Sciatic nerve (tissue), 2 donors: ENCODE results near the gene CAMK1G. TPM values are rescaled to one million over a fixed set of nuclear protein-coding genes. Genes with fewer than 3 reads are reported as not detected.

ENCODE experiments used
- ATAC-seq: fragments of 200-7000 bp; cut with Tn5 transposase; one replicate; pipeline ENCODE4 v1.9.1; 2020; ENCODE audit warnings: mild to moderate bottlenecking, moderate library complexity
- DNase-seq: peaks from one replicate; pipeline ENCODE4 v3.0.0-alpha.2; 2020; ENCODE audit warnings: low spot score
- intact Hi-C: fragments of 100-400 bp; cut with DNase I; formaldehyde crosslinking; loops from one replicate; pipeline ENCODE4 v1.14.2; 2022
- total RNA-seq: library from RNA; stranded (reverse); fragmentation: NEBNext Ultra II Directional; extraction: Animal tissue kit (Norgen Biotek cat#: 25700); gene quantifications from one replicate; pipeline ENCODE4 v1.2.1, GENCODE V29; 2021
- donor health status: DM: no; HTN: no; CAD: no.
- donor health status: DM: no; HTN: no; CAD: no.

The CAMK1G gene
- total RNA-seq, 1 donor from 2014 or later = 0.18 TPM

DNA sequence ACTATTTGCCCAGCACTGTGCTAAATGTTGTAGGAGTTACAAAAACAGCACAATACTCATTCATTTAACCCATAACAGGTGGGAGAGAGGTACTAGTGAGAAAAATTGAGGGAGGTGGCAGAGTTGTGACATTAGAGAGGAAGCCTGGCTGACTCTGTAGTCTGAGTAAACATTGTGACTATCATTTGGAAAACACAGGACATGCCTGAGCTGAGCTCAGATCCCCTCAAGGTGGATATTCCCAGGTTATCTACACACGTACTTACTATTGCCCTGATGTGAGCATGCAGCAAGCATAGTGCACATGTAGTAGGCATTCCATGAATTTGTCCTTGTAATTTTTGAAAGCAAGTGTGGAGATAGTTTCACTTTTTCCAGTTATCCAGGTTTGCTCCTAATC lies 10.9 kb downstream of the CAMK1G start:
- DNase-seq = no peak
- ATAC-seq = no peak
- intact Hi-C loops = loop anchor here (5.0 kb wide), 1 partner anchor 98 kb away; no protein-coding TSS in a partner anchor

DNA sequence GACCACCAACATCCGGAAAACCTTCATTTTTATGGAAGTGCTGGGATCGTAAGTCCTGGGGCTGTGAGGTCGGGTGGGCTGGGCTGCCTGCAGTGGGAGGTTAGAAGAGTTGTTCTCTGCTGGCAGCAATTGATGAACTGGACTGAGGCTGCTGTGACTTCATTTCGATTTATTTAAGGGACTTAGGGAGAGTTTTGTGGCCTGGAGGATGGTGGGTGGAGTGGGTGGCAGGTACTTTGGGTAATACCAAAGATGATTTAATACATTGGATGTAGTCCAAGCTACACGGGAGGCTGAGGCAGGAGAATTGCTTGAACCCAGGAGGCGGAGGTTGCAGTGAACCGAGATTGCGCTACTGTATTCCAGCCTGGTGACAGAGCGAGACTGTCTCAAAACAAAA lies 11.5 kb downstream of the CAMK1G start:
- DNase-seq (no peak), ATAC-seq (no peak)
- intact Hi-C loops = no loop called here

DNA sequence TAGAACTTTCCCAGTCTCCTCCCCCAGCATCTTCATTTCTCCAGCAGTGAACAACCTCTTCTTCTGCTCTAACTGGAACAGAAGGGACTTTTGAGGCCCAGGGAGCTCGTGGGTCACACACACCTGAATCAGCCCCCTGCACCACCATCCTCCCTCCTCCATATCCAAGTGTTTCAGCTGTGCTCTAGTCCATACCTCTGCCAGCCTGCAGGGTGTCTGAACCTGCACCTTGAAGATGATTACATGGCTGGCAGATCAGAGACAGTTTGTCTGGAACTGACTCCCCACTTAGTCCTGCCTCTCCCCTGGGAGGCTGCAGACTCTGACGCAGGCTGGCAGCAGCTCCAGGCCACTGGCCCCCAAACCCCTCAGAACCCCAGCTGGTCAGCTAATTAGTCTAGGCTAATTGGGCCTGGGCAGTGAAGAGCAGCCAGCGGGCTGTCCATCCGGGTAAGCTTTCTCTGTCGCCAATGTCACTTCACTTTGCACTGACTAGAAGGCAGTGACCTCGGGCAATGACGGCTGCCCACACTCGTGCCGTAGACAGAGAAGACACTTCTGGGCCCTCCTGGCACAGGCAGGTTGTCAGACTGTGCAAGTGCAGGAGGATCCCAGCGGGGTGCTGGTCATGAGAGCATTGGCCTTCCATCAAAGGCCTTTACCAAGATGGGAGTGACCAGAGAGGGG lies 12.2 kb downstream of the CAMK1G start:
- intact Hi-C loops = no loop called here
- no peak for ATAC-seq

DNA sequence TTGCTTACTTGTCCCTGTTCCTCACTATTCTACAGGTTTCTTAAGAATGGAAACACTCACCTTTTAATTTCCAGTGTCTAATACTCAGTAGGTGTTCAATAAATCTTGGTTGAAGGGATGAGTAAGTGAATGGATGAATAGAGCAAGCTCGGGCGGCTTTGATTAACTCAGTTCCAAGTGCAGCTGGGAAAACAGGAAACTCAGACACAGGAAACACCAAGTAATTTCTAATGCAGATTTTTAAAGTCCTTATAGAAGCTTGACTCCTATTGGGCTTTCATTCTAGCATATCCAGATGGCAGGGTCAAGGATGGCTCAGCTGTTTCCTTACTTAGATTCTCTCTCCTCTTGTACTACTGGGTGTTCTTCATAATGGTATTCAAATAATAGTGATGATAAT lies 14.0 kb downstream of the CAMK1G start:
- ATAC-seq (no peak), DNase-seq (no peak)
- intact Hi-C loops = no loop called here

More for the DNA sequence above, 12.2 kb downstream of the CAMK1G start:
- no peak for DNase-seq

DNA sequence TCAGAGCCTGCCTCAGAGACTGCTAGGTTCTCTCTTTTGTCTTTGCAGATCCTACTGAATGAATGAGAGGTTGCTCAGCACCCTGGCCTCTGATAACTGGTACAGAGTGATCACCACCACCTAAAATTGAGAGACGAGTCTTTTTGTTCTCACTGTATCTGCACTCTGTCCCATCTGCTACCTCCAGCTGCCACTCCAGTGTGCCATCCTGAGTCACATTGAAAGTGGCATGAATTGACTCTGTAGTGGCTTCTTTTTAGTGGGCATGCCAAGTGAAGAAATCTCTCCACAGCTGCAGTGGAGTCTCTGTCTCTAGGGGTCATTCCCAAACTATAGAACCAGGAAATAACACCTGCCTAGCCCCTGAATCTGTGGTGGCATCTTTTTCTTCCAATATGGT lies 14.7 kb downstream of the CAMK1G start:
- ATAC-seq = no peak
- no peak for DNase-seq
- intact Hi-C loops = no loop called here

DNA sequence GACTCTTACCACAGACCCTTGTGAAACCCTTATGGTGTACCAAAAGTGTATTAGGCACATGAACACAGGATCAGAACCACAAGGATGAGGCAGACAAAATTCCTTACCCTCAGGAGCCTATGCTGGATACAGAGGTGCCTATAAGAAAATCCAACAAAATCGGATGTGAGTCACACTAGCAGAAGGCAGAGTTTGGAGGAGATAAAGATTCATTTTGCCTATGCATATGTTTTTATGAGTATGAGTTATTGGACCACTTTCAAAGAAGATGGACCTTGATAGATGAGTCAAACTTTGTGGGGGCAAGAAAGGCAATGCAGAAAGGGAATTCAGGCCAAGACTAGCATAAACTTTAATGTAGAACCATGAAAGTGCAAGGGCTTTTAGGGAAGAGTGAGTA lies 17.0 kb downstream of the CAMK1G start:
- DNase-seq = no peak
- ATAC-seq = no peak
- intact Hi-C loops = no loop called here

DNA sequence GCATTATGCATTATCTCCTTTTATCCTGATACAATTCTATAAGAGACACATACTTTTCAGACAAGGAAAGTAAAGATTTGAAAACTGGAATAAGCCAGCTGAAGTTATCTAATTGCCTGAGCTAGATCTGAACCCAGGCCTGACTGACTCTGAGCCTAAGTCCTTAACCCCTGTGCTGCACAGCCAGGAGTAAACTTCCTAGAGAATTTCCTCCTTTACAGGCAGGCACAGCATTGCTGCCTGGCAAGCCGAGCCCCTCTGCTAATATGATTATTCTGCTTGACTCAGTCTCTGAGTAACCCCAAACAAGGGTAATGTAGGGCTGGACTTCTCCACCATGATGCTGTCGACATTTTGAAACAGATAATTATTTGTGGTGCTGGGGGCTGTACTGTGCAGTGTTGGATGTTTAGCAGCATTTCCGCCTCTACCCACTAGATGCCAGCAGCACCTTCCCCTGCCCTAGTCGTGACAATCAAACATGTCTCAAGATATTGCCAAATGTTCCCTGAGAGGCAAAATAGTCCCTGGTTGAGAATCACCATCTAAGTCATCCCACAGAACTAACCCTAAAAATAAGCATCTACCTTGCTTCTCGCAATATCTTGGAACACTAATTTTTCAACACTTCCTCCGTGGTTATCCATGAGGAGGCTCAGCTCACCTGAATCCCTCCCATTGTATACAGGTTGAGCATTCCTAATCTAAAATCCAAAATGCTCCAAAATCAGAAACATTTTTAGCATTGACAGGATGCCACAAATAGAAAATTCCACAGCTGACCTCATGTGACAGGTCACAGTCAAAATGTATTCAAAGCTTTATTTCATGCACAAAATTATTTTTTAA lies 18.5 kb downstream of the CAMK1G start:
- intact Hi-C loops = no loop called here
- DNase-seq = no peak

DNA sequence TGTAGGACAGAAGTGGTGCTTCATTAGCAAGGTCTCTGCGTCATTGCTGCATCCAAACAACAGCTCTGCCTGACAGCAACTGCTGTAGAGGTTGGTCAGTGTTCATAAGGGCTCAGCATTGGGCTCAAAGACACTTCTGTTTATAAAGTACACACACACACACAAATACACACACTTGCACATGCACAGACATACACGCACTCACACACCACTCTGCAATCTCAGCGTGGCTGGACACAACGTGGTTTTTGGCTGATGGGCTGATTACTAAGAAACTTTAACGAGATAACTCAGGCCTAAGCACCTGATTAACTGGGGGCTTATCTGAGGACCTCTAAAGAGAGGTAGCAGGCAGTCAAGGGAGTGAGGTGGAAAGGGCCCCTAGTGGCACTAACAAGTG lies 20.4 kb downstream of the CAMK1G start:
- ATAC-seq = no peak
- DNase-seq = no peak
- intact Hi-C loops = no loop called here

More for the DNA sequence above, 18.5 kb downstream of the CAMK1G start:
- ATAC-seq = peak; percentile 78

DNA sequence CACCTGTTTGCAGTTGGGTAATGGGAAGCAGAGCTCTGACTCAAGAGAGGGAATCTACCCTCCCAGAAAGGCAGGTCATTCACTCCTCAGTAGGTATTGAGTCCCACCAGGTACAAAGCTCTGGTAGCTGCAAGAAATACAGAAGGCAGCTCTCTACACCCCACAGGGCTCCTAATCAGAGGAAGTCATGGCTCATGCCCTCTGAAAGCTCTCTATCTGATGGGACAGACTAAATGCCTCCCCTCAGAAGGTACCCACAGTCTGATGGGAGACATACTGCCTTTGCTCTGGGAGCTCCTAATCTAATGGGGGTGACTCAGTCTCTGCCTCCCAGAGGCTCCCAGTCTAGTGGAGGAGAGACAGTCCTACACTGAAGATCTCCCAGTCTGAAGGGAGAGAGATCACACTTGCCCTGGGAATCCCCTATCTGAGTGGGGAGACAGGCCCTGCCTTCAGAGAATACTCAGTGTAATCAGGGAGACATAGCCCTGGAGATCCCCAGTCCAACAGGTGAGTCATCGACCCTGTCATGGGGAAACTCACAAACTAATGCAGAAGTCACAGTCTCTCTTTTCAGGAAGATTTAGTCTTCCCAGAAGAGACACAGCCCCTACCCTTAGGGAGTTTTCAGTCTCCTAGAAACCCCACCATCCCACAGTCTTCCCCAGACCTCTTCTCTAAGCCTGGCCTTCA lies 23.7 kb downstream of the CAMK1G start:
- no peak for ATAC-seq
- intact Hi-C loops = no loop called here

DNA sequence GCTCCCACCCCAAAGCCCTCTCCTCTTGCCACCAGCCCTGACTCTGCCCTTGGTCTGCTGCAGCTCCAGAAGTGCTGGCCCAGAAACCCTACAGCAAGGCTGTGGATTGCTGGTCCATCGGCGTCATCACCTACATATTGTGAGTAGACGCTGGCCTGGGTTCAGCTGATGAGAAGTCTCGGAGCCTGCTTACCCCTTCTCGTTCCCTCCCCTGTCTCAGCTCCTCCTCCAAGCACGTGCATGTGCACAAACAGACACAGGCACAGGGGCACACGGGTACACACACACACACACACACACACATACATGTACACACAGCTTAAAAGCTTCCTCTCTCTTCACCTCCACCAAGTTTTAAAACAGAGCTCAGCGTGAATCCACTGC lies 24.3 kb downstream of the CAMK1G start:
- DNase-seq (no peak), ATAC-seq (no peak)
- intact Hi-C loops = no loop called here

More for the DNA sequence above, 23.7 kb downstream of the CAMK1G start:
- no peak for DNase-seq

DNA sequence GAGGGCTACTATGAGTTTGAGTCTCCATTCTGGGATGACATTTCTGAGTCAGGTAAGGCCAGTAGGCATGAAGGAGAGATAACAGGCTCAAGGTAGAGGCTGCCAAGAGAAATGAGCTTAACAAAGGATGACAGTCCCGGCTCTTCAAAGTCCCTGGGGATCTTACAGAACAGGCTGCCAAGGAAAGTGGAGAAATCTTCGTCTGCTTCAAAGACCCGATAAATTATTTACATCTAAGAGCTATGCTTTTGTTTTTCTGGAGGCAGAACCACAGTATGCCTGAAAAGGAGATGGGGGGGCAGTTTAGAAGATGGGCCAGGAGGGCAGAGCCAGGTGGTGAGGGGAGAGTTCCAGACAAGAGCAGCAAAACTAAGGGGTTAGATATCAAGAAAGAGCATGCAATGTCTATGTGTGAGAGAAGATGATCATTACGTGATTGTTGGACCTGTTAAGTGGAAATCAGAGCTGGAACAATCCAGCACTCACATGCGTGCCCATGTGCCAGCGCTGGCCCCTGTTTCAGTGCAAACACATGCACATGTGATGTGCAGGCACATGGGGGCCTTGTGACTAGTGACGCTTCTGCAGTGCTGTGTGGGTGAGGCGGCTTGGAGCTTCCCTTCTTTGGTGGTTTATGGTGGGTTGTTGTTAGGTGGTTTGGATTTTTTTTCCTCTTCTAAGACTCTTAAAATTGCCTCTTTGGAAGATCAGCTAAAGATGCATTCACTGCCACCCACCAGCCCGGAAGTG lies 25.7 kb downstream of the CAMK1G start:
- ATAC-seq (no peak), DNase-seq (no peak)

DNA sequence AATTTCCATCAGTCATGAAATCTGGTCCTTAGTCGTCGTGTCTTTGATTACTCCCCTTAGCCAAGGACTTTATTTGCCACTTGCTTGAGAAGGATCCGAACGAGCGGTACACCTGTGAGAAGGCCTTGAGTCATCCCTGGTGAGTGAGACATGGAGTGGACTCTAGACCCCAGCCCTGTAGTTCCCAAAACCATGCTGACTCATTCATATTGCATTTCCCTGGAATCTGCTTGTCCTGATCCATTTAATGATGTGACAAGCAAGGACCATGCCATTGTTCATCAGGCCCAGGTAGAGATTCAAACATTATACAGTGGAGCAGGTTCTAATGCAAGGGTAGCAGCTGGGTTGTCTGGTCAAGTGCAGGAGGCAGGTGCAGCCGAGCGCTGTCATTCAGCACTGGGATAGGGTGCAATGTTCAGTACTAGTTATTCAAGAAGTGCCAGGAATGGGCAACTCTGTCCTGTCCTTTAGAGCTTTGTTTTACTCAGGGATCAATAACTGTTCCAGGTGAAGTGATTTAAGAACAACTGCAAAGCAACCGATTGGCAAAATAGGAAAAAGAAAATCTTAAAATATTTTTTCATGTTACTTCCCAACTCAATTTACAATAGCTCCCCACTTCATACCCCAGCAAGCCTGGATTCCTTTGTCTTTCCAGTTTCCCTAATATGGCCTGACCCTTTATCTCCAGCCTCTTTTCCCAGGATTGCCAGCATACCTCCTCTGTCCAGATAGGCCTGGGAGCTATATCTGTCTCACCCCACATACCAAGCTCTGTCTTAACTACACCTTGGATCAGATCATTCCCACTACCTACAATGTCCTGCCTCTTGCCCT lies 26.5 kb downstream of the CAMK1G start:
- intact Hi-C loops = no loop called here
- no peak for ATAC-seq
- DNase-seq = no peak

More for the DNA sequence above, 25.7 kb downstream of the CAMK1G start:
- intact Hi-C loops = no loop called here

DNA sequence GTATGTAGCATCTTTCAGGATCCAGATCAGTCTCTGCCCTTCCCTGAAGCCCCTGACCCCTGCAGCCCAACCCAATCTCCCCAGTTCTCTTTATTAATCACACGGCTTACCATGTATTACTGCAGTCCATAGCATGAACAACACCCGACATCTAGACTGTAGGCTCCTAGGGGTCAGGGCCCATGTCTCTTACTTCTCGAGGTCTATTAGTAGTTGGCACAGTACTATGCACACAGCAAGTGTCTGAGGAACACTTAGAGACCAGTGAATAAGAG lies 27.1 kb downstream of the CAMK1G start:
- intact Hi-C loops = no loop called here
- DNase-seq = no peak
- ATAC-seq = no peak

DNA sequence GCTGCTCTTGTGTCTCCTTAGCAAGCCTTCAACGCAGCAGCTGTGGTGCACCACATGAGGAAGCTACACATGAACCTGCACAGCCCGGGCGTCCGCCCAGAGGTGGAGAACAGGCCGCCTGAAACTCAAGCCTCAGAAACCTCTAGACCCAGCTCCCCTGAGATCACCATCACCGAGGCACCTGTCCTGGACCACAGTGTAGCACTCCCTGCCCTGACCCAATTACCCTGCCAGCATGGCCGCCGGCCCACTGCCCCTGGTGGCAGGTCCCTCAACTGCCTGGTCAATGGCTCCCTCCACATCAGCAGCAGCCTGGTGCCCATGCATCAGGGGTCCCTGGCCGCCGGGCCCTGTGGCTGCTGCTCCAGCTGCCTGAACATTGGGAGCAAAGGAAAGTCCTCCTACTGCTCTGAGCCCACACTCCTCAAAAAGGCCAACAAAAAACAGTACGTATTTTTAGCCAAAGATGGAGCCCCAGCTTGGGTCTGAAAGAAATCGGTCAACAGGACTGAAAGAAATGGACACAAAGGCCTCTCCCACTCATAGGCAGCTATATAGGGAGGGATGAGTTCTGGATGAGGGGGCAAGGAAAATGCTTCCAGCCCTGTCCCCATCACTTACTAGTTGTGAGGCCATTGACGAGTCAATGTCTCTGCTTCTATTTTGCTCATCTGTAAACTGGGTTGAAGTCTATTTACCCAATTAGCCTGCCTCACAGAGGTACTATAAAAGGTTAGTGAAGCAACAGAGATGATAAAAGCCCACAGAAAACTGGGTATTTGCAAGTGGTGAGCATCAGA lies 28.5 kb downstream of the CAMK1G start:
- ATAC-seq (peak; percentile 28), DNase-seq (no peak)
- intact Hi-C loops = no loop called here

DNA sequence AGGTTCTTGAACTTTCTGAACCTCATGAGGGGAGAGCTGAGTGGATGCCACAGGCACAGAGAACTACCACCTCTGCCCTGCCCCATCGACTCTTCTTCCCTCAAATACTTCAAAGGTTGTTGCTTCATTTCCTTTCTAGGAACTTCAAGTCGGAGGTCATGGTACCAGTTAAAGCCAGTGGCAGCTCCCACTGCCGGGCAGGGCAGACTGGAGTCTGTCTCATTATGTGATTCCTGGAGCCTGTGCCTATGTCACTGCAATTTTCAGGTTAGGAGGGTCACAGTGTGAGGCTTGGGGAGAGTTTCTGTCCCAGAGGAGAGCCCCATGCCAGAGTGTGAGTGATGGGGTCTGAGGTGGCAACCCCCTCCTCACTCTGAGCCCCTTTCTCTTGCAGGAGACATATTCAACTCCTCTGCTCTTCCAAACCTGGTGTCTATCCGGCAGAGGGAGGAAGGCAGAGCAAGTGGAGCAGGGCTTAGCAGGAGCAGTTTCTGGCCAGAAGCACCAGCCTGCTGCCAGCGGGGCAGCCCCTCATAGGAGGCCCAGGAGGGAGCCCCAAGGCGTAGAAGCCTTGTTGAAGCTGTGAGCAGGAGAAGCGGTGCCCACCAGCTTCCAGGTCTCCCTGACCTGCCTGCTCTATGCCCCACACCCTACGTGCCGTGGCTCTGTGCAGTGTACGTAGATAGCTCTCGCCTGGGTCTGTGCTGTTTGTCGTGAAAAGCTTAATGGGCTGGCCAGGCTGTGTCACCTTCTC lies 29.3 kb downstream of the CAMK1G start:
- ATAC-seq (no peak), DNase-seq (no peak)
- intact Hi-C loops = no loop called here

DNA sequence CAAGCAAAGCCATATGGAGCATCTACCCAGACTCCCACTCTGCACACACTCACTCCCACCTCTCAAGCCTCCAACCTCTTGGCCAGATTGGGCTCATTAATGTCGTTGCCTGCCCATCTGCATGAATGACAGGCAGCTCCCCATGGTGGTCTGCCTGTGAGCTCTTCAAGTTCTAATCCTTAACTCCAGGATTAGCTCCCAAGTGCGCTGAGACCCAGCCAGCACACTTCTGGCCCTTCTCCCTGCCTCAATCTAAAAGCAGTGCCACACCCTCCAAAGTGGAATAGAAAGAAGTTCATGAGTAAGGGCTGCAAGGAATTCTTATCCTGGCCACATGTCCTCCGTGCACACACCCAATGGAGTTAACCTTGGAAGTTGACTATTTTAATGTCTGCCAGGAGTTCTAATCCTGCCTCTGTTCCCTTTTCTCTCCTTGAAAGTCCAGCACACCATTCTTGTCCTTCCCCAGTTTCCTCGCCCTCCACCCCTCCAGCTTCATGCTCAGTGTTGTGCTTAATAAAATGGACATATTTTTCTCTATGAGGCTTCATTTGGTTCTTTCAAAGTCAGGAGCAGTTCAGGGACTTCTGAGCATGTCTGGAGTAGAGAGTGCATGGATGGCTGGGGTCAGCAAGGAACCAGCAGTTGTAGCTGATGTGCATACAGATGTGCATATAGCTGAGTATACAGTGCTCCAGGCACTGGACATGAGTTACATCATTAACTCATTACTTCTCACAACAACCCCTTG lies 30.1 kb downstream of the CAMK1G start:
- DNase-seq = no peak
- intact Hi-C loops = no loop called here
- no peak for ATAC-seq

DNA sequence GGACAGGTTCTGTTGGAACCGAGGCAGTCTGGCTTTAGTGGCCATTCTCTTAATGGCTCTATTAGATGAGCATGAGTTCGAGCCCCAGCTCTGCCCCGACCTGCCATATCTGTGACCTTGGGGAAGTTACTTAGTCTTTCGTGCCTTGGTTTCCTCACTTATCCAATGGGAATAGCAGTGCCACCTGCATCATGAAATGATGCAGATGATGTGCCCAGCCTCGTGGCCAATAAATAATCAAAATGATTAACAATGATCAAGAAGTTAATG lies 30.6 kb downstream of the CAMK1G start:
- intact Hi-C loops = no loop called here
- ATAC-seq (no peak), DNase-seq (no peak)
